H1 (cell line): Measurements from ENCODE around the gene CAMK2B. TPM values are rescaled to one million over a fixed set of nuclear protein-coding genes. Genes with fewer than 3 reads are reported as not detected.

Source experiments
- polyA plus RNA-seq, 7 experiments: library from polyadenylated mRNA; depleted of rRNA in 3 of 7; stranded (reverse) in 5 of 7; unstranded in 2 of 7; fragments of >200 nt in 5 of 7; fragments of 200-250 nt in 2 of 7; gene quantifications; 1 replicate in 5 of 7; 2 replicates in 1 of 7; 4 replicates in 1 of 7; pipeline versions ENCODE4 v1.2.1 to v1.2.3, GENCODE V29; 2011 to 2013; ENCODE audit warnings: missing spikeins in 2 of 7, mixed read lengths in 2 of 7
- total RNA-seq: library from RNA; stranded (reverse); fragmentation: NEBNext Ultra II Directional; extraction: Animal tissue kit (Norgen Biotek cat#: 25700); gene quantifications from 2 replicates; pipeline ENCODE4 v1.2.1, GENCODE V29; 2021
- TF ChIP-seq, protein P1 (sequence below): fragments of 300-600 bp; sonication (generic); IDR thresholded peaks from 2 replicates; pipeline ENCODE4 v1.7.1; 2012; ENCODE audit warnings: low read length, moderate library complexity, mild to moderate bottlenecking, inconsistent platforms; ENCODE audit not compliant: insufficient replicate concordance

CAMK2B gene
- total and polyA plus RNA-seq, 2 of the 8 experiments (the other 6 are each of a cell fraction or from before 2014, with no cell fraction given) = 0.05 to 0.15 TPM

DNA sequence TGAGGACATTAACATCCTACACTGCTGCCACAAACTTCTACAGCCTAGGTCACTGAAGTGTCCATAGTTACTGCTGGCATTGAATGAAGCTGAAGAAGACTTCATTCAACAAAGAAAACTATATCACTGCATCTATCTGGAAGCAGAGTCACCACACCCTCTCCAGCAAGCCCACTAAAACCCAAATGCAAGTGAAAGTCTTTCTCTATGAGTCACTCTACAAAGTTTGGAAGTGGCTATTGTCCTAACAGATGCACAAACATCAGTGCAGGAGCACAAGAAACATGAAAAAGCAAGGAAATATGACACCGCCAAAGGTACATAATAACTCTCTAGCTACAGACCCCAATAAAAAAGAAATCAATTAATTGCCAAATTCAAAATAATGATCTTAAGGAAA lies 43.5 kb upstream of the CAMK2B start (continued):
- TF ChIP-seq, protein P1, sequence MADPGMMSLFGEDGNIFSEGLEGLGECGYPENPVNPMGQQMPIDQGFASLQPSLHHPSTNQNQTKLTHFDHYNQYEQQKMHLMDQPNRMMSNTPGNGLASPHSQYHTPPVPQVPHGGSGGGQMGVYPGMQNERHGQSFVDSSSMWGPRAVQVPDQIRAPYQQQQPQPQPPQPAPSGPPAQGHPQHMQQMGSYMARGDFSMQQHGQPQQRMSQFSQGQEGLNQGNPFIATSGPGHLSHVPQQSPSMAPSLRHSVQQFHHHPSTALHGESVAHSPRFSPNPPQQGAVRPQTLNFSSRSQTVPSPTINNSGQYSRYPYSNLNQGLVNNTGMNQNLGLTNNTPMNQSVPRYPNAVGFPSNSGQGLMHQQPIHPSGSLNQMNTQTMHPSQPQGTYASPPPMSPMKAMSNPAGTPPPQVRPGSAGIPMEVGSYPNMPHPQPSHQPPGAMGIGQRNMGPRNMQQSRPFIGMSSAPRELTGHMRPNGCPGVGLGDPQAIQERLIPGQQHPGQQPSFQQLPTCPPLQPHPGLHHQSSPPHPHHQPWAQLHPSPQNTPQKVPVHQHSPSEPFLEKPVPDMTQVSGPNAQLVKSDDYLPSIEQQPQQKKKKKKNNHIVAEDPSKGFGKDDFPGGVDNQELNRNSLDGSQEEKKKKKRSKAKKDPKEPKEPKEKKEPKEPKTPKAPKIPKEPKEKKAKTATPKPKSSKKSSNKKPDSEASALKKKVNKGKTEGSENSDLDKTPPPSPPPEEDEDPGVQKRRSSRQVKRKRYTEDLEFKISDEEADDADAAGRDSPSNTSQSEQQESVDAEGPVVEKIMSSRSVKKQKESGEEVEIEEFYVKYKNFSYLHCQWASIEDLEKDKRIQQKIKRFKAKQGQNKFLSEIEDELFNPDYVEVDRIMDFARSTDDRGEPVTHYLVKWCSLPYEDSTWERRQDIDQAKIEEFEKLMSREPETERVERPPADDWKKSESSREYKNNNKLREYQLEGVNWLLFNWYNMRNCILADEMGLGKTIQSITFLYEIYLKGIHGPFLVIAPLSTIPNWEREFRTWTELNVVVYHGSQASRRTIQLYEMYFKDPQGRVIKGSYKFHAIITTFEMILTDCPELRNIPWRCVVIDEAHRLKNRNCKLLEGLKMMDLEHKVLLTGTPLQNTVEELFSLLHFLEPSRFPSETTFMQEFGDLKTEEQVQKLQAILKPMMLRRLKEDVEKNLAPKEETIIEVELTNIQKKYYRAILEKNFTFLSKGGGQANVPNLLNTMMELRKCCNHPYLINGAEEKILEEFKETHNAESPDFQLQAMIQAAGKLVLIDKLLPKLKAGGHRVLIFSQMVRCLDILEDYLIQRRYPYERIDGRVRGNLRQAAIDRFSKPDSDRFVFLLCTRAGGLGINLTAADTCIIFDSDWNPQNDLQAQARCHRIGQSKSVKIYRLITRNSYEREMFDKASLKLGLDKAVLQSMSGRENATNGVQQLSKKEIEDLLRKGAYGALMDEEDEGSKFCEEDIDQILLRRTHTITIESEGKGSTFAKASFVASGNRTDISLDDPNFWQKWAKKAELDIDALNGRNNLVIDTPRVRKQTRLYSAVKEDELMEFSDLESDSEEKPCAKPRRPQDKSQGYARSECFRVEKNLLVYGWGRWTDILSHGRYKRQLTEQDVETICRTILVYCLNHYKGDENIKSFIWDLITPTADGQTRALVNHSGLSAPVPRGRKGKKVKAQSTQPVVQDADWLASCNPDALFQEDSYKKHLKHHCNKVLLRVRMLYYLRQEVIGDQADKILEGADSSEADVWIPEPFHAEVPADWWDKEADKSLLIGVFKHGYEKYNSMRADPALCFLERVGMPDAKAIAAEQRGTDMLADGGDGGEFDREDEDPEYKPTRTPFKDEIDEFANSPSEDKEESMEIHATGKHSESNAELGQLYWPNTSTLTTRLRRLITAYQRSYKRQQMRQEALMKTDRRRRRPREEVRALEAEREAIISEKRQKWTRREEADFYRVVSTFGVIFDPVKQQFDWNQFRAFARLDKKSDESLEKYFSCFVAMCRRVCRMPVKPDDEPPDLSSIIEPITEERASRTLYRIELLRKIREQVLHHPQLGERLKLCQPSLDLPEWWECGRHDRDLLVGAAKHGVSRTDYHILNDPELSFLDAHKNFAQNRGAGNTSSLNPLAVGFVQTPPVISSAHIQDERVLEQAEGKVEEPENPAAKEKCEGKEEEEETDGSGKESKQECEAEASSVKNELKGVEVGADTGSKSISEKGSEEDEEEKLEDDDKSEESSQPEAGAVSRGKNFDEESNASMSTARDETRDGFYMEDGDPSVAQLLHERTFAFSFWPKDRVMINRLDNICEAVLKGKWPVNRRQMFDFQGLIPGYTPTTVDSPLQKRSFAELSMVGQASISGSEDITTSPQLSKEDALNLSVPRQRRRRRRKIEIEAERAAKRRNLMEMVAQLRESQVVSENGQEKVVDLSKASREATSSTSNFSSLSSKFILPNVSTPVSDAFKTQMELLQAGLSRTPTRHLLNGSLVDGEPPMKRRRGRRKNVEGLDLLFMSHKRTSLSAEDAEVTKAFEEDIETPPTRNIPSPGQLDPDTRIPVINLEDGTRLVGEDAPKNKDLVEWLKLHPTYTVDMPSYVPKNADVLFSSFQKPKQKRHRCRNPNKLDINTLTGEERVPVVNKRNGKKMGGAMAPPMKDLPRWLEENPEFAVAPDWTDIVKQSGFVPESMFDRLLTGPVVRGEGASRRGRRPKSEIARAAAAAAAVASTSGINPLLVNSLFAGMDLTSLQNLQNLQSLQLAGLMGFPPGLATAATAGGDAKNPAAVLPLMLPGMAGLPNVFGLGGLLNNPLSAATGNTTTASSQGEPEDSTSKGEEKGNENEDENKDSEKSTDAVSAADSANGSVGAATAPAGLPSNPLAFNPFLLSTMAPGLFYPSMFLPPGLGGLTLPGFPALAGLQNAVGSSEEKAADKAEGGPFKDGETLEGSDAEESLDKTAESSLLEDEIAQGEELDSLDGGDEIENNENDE = no peak
